Hindlimb muscle (tissue), 1 donor: ENCODE data around the gene CREM. TPM values are rescaled to one million over a fixed set of nuclear protein-coding genes. Genes with fewer than 3 reads are reported as not detected.

Experiments used
- DNase-seq: peaks from one replicate; pipeline ENCODE4 v3.0.0-alpha.2; 2013
- polyA plus RNA-seq: library from polyadenylated mRNA; unstranded; fragments of 120-200 nt; gene quantifications from one replicate; pipeline ENCODE4 v1.2.1, GENCODE V29; 2013; ENCODE audit not compliant: insufficient read length

The CREM gene
- polyA plus RNA-seq, 1 donor: 46.0 TPM

- DNase-seq: no peak
Measured at GRCh38 chr10:35136263-35136815, 9.7 kb downstream of the CREM start.

DNA sequence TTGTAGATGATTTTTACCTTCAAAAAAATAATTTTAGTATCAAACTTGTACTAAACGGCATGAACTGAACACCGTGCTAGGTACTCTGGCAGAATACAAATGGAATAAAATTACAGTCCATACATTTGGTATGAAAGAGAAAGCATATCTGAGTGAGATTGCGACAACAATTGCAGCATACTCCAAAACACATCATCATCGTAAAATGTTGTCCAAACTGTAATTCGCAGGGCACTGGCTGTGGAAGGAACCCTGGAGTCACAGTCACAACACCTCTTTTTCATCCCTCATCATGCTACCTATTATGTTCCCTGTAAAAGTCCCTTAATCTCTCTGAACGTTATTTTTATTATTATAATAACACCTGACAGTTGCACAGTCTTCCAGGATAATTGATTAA is 13.5 kb downstream of the CREM start:
- no peak for DNase-seq

DNA sequence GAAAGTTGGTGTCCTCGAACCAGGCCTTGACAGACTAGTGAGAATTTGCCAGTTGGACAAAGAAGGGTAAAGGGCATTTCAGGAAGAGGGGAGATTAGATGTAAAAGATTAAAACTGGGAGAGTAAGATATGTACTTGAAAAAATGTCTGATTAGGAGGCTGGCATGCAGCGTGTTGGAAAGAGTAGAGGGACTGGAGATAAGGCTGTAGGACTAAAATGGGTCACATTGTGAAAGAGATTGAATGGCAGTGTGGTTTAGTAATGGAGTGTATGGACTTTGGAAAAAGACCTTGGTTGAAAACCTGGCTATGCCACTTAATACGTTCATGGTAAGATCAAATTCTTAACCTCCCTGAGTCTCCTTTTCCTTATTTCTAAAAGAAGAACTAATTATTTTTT is 14.1 kb downstream of the CREM start:
- no peak for DNase-seq

- DNase-seq: no peak
Measured at GRCh38 chr10:35150308-35150707, 23.7 kb downstream of the CREM start.

- no peak for DNase-seq
Measured at GRCh38 chr10:35152992-35153391, 26.3 kb downstream of the CREM start.

GRCh38 chr10:35153716-35154115 is 27.1 kb downstream of the CREM start:
- DNase-seq: no peak

GRCh38 chr10:35160743-35161142 is 34.1 kb downstream of the CREM start:
- DNase-seq: no peak

DNA sequence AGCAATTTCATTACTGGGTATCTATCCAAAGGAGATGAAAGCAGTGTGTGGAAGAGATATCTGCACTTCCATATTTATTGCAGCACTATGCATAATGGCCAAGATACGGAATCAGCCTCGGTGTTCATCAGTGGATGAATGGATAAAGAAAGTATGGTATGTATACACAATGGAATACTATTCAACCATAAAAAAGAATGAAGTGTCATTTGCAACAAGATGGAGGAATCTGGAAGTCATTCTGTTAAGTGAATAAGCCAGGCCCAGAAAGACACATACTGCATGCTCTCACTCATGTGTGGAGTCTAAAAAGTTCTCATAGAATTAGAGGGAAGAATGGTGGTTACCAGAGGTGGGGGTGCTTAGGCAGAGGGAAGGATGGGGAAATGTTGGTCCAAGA is 35.3 kb downstream of the CREM start:
- no peak for DNase-seq

GRCh38 chr10:35165136-35165535 is 38.5 kb downstream of the CREM start:
- DNase-seq: no peak

DNA sequence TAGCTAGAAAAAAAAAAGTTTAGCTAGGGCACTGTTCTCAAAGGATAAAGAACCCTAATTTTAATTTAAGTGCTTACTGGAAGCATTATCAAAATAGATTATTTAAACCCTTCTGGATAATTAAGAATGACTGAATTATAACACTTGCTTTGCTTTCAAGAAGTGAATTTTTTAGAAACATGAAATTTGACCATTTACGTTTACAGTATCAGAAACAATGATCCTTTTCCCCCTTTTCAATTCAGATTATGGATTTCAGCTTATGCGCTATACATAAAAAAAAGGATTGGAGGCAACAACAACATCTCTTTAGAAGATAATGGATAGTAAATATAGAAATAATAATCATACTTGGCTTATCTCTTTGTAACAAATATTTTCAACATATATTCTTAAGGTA is 39.2 kb downstream of the CREM start:
- DNase-seq: no peak

DNA sequence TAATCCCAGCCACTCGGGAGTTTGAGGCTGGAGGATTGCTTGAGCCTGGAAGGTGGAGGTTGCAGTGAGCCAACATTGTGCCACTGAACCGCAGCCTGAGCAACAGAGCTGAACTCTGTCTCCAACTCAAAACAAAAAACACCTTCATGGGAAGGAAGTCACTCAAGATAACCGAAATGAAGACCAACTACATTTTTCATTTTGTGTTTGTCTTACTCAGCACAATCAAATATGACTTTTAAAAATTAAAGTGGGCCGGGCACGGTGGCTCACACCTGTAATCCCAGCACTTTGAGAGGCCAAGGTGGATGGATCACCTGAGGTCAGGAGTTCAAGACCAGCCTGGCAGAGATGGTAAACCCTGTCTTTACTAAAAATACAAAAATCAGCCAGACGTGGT is 40.0 kb downstream of the CREM start:
- no peak for DNase-seq

- no peak for DNase-seq
Measured at GRCh38 chr10:35167342-35167741, 40.7 kb downstream of the CREM start.

GRCh38 chr10:35172146-35172545 is 45.5 kb downstream of the CREM start:
- DNase-seq: no peak

- DNase-seq: no peak
Measured at GRCh38 chr10:35172574-35172973, 45.9 kb downstream of the CREM start.

GRCh38 chr10:35178331-35178730 is 51.7 kb downstream of the CREM start:
- no peak for DNase-seq

DNA sequence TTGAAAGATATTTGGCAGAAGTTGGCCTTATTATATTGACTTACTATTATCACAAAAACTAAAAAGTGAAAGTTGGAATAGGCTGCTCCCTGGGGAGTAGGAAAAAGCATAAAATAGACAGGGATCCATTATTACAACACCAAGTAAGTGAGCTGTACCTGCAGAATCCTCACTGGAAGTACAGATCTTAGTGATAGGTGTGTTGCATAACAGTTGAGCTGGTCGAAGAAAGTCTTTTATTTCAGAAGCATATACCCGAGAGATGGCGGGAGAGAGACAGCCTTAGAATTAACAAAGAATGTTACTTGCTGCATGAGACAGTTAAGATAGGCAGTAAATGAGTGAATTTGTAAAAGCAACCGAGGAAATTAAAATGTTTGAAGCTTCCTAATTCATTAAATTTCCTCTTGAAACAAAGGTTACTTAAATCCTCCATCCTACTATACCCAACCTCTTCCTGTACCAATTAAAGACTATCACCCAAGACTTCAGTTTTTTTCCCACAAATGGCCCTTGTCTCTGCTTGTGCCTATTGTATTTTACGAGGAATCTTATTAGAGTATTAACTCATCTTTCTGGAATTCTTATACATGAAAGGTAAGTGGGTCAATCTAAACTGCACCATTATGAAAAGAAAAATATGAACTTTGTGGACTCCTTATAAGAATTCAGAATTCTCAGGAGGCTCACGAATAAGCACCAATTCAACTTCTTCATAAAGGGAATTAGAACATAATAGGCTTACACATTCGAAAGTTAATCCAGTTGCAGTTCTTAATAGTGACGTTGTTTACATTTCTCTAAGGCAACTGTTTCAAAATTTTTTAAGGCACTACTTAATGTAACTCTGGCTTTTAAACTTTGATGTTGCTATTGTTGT is 56.2 kb downstream of the CREM start:
- DNase-seq: no peak

GRCh38 chr10:35184527-35185171 is 58.0 kb downstream of the CREM start:
- DNase-seq: no peak

DNA sequence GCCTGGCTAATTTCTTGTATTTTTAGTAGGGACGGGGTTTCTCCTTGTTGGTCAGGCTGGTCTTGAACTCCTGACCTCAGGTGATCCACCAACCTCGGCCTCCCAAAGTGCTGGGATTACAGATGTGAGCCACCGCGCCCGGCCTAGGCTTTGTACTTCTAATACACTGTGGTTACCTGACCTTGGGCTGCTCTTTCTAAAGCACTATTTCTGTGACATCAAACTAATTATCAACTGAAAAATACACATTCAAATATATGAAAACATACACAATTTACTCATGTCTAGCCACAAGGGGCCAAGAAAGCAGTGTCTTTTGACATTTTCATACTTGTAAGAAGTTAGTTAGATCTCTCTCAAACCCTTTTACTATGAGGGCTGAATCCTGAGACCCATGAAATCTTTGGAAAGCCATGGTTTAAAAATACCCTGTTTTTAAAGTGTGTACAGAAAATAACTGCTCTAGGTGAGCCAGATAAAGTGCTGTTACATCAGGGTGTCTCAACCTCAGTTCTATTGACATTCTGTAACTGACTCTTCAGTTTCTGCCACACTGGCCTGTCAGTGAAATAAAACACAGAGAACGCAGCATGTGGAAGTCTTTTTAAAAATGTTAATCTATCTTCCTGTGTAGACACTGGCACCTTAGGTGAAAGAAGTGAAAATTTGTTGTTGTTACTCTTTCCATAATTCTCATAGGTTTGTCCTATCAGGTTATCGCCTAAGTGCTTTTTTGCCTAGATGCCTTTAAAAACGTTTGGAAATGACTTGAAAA is 58.8 kb downstream of the CREM start:
- DNase-seq: no peak

- no peak for DNase-seq
Measured at GRCh38 chr10:35188954-35189353, 62.3 kb downstream of the CREM start.

- peak; percentile 39 for DNase-seq
Measured at GRCh38 chr10:35191523-35191922, 64.9 kb downstream of the CREM start.

DNA sequence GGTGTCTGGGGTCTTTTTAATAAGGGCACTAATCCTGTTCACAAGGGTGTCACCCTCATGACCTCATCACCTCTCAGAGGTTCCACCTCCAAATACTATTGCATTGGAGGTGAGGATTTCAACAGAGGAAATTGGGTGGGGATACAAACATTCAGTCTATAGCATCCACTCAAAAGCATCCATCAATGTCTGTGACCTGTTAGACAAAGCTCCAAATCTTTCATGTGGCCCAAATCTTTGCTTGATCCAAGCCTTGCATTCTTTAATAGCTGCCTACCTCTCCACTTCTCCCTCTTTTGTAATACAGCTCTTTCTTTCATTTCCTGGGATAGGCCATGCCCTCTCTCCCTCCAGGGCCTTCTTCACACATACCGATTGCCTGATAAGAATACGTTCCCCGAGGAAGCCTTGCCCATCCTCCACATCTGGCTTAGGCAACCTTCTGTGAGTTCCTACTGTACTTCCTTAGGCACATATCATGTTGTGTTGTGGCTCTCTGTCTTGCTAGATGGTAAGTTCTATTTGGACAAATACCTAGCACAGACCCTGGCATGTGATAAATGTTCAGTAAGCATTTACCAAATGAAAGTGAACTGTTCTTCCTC is 66.1 kb downstream of the CREM start:
- DNase-seq: no peak

DNA sequence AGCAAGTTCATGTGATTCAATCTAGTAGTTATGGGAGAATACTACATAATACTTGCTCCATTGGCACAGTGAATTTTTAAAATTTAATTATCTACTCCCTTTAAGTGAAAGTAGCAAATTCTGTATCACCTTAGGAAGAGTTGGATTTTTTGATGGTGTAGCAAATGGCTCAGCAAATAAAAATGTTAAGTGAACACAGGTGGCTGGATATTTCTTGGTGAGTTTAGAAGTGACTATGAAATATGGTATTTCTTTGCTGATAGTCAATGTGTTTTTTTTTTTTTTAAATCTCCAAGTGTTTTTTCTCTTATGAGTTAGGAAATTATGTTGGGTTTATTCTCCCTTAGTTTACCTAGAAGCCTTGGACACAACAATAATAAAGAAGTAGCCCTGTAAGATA is 67.8 kb downstream of the CREM start:
- no peak for DNase-seq

DNA sequence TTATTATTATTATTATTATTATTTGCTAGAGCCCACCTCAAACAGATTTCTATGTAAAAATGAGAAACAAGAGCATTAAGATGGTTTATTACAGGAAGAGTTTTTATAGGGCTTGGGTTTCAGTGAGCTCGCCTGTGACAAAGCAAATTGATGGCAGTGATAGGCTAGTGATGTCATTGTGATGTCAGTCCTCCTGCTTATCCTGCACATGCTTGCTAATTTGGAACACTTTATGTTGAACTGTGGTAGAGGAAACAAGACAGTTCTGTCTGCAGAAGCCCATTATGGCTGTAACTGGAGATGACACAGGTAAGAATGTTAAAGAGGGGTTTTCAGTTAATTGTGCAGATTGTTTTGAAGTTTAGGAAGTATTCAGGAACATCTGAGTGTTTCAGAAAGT is 68.3 kb downstream of the CREM start:
- no peak for DNase-seq
